ENCODE data around the gene IL22.

Gene IL22, protein sequence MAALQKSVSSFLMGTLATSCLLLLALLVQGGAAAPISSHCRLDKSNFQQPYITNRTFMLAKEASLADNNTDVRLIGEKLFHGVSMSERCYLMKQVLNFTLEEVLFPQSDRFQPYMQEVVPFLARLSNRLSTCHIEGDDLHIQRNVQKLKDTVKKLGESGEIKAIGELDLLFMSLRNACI

GRCh38 chr12:68253504-68253903, at the start of gene IL22:
TSS of gene IL22 (minus strand) at chr12:68253604. CDS start at chr12:68253448, 156 bp downstream.
- DNase-seq (ENCODE audit: low spot score), result no peak

DNA sequence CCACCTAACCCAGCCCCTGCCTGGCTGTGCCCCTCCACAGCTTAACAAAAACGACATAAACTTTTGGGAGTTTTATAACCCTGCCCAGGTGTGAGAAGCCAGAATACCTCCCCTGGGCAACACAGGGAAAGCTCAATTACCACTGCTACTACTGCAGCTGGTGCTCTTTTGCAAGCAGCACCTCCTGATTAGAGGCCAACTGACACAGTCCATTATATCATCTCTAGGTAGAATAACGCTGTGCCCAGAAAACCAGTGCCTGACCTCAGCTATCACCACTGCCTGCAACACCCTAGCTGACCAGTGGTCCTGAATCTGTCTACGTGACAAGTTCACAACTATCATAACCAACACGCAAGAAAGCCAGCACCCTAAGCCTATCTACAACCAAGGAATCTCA, 44.5 kb upstream of the IL22 start:
- no peak for DNase-seq (ENCODE audit: low spot score)

- no peak for DNase-seq (ENCODE audit: low spot score)
These were observed 40.8 kb upstream of the IL22 start for GRCh38 chr12:68294251-68294650.

GRCh38 chr12:68293347-68293746, 39.9 kb upstream of the IL22 start:
- no peak for DNase-seq (ENCODE audit: low spot score)

GRCh38 chr12:68292151-68292943, 38.9 kb upstream of the IL22 start:
- no peak for DNase-seq (ENCODE audit: low spot score)

GRCh38 chr12:68291396-68292036, 38.1 kb upstream of the IL22 start:
- DNase-seq (ENCODE audit: low spot score), result no peak

DNA sequence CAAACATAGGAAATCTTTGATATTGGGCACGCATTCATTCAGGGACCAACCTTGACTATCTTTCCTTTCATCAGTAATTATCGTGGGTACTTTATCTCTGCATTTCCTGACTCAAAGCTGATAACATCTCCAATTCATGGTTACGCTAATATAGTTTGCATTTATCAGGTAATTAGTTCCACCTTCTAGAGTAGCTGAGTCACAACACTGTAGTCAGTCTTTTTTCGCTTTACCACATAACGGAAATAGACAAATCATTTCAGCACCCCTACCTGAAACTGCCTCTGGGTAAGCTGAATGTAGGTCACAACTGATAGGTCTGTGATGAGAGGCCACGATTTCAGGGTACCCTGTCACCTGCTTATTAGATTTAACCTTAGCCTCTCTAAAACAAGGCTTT, 36.7 kb upstream of the IL22 start:
- no peak for DNase-seq (ENCODE audit: low spot score)

DNA sequence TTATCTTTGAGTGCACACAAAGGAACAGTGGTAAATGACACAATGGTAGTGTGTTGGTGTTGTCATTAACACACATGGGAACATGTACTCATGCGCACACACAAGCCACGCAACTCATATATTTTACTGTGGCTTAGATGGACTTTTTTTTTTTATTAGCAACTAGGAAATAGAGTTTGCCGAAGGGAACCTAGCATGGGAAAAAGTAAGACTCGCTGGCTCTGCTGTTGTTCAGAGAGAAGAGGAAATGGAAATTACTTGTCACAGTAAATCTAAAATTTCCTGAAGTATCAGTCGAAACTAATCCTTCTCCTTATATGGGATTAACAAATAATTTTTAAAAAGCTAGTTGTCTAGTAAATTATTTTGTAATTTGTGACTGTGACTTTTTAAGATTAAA, 33.7 kb upstream of the IL22 start:
- no peak for DNase-seq (ENCODE audit: low spot score)

DNA sequence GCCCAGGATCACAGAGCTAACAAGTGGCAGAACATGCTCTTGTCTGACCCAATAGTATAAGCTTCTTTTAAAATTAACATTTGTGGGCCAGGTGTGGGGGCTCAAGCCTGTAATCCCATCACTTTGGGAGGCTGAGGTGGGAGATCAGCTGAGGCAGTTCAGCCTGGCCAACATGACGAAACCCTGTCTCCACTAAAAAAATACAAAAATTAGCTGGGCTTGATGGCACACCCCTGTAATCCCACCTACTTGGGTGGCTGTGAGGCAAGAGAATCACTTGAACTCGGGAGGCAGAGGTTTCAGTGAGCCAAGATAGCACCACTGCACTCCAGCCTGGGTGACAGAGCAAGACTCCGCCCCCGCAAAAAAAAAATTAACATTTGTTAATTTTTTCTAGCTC, 33.0 kb upstream of the IL22 start:
- no peak for DNase-seq (ENCODE audit: low spot score)

- DNase-seq (ENCODE audit: low spot score), result no peak
These were observed 32.1 kb upstream of the IL22 start for GRCh38 chr12:68285541-68285940.

DNA sequence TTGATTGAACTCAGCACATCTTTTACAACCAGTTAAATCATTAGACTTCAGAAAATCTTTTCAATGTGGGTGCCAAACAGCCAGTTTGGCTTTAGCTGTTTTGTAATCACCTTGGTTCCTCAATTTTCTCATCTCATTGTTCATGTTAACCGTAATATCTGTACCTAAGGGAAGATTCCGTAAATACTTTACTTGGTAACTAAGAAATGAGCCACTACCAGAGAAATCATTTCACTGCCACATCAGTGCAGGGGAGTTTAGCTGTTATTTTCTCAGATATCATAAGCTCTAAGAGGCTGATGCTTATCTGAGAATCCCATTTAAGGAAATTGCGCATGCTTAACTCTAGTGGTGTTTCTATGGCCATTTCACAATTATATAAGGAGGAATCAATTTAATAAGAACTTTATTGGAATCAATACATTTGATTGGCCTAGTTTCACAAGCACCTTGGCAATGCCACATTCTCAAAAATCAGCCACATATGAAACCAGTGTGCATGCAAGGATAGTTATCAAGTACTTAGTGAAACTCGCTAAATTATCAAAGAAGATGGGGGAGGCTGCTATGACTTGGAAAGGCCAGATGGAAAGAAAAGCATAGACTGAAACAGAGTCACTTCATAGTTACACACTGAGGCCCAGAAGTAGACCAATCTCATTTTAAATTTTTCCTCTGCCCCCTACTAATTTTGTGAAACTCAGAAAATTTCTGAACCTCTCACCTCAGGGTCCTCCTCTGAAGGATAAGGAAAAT, 28.1 kb upstream of the IL22 start:
- no peak for DNase-seq (ENCODE audit: low spot score)

- no peak for DNase-seq (ENCODE audit: low spot score)
These were observed 26.8 kb upstream of the IL22 start for GRCh38 chr12:68280240-68280639.

GRCh38 chr12:68279227-68280054, 26.0 kb upstream of the IL22 start:
- no peak for DNase-seq (ENCODE audit: low spot score)

DNA sequence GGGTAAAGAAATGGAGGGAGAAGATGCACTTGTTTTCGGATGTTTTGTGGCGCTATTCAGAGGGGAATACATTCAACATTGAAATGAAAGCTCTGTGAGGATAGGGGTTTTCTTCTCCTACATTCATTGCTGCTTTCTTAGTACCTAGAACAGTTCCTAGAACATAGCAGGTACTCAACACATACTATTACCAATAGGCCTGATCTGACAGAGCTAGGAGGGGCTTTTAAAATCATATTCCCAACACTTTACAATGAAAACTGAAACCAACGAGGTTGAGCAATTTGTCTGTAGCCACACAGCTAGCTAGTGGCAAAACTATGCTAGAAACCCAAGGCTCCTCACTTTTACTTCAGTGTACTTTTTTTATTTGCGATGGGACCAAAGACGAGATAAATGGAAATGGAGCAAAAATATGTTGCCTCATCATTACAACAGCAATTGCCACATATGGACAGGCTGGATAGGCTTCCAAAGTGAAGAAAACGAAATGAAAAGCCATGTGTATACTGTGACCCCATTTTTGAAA, 23.1 kb upstream of the IL22 start:
- no peak for DNase-seq (ENCODE audit: low spot score)

- no peak for DNase-seq (ENCODE audit: low spot score)
These were observed 19.3 kb upstream of the IL22 start for GRCh38 chr12:68272732-68273131.

DNA sequence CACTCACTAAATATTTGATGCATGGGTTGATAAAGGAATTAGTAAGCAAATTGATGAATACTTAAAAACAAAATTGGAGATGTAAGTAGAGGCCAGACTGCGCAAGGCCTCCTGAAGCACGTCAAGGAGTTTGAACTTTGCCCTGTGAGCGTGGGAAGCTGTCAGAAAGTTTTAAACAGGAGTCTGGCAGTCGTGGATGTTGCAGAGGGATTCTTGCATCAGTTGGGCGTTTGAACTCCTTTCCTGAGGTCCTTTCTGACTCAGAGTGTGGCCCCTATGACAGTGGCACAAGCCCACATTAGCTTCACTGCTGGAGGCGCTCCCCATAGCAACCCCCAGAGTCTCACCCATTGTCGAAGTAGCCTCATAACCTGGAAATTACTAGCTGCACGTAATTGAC, 17.9 kb upstream of the IL22 start:
- no peak for DNase-seq (ENCODE audit: low spot score)

- DNase-seq (ENCODE audit: low spot score), result no peak
These were observed 17.0 kb upstream of the IL22 start for GRCh38 chr12:68270358-68270757.

DNA sequence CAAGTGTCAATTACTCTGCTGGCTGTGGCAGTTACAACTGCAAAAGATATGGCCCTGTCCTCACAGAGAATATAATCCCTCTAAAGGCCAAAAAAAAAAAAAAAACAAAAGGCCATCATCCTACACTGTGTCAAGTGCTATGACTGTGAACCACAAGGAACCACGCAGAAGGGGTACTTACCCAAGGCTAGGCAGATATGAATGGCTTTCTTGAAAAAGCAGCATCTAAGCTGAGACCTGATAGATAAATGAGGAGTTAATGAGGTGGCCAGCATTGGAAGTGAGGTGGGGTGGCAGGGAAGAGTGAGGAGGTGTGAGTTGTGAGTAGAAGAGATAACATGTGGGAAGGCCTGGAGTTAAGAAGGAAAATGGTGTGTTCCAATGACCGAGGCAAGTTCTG, 16.4 kb upstream of the IL22 start:
- DNase-seq (ENCODE audit: low spot score), result no peak

DNA sequence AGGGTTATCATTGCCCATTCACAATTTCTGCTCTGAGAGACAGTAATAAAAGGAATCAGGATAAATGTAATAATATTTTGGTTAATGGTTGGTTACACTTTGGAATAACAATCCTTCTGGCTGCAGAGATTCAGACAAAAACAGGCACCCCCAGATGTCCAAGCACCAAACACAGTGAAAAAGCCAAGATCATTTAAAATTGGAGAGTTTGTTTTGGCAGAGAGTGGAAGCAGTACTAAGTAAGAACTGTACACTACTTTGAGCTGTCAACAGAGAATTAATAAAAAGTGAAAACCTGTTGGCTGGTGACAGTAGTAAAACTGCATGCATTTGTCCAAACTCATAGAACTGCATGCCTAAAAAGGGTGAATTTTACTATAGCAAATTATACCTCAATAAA, 15.6 kb upstream of the IL22 start:
- DNase-seq (ENCODE audit: low spot score), result no peak

DNA sequence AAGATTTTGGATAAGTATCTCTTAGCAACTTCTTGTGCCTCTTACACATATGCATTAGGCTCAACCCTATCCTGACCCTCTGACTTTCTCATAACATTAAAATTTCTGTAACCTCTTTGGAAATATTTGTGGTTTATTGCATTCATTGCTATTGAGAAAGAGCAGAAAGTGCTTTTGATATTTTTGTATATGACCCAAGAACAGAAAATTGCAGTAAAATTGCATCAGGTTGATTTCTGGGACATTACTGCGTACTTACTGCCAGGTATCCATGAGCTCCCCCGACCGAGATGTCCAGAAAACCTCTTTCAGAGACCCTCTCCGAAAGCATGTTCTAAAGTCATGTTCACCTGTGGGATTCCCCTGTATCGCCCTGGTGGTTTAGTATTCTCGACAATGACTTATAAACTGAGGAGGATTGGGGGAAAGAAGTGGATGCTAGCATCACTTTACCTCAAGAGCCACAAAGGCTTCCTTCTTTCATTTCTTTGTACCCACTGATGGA, 14.5 kb upstream of the IL22 start:
- DNase-seq (ENCODE audit: low spot score), result no peak

GRCh38 chr12:68264857-68265256, 11.5 kb upstream of the IL22 start:
- DNase-seq (ENCODE audit: low spot score), result no peak

Data from iPS-NIHi11 (cell line).